PC-3 (cell line): ENCODE data around the gene CACNA1I.

Source experiments
- CTCF ChIP-seq: fragments of 300-600 bp; sonication (generic); conservative IDR thresholded peaks from 2 replicates; pipeline ENCODE4 v1.5.1; 2017; ENCODE audit warnings: antibody characterized with exemption, low read depth, mild to moderate bottlenecking, low read length
- EZH2phosphoT487 ChIP-seq: fragments of 300-600 bp; sonication (generic); IDR thresholded peaks from 2 replicates; pipeline ENCODE4 v1.6.1; 2018; ENCODE audit warnings: mild to moderate bottlenecking, antibody characterized with exemption, low read length, borderline replicate concordance

- no peak for TF ChIP-seq CTCF
- TF ChIP-seq EZH2phosphoT487, result no peak
Measured at GRCh38 chr22:39522567-39523300, 47.8 kb upstream of the CACNA1I start.
